NCI-H2107 treated with DMSO at 0.1 percent for 48 hours (cell line): ENCODE data around the gene MAN1C1.
"Not testable (repeated sequence)": the region's sequence is repeated elsewhere in the genome, so short reads cannot be mapped to it uniquely, and the experiment has no call there.

Experiments
- DNase-seq: peaks from one replicate; lab custom pipeline; 2025; ENCODE audit not compliant: unreplicated experiment; lab: John Stamatoyannopoulos, UW

Gene MAN1C1

DNA sequence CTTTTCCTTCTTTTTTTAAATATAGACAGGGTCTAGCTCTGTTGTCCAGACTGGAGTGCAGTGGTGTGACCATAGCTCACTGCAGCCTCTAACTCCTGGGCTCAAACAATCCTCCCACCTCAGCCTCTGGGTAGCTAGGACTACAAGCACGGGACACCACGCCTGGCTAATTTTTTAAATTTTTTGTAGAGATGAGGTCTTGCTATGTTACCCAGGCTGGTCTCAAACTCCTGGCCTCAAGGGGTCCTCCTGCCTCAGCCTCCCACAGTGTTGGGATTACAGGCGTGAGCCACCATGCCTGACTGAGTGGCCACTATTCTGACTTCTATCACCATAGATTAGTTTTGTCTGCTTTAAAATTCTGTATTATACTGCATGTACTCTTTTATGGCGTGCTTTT is 80.1 kb downstream of the MAN1C1 start:
- not testable (repeated sequence) for DNase-seq

DNA sequence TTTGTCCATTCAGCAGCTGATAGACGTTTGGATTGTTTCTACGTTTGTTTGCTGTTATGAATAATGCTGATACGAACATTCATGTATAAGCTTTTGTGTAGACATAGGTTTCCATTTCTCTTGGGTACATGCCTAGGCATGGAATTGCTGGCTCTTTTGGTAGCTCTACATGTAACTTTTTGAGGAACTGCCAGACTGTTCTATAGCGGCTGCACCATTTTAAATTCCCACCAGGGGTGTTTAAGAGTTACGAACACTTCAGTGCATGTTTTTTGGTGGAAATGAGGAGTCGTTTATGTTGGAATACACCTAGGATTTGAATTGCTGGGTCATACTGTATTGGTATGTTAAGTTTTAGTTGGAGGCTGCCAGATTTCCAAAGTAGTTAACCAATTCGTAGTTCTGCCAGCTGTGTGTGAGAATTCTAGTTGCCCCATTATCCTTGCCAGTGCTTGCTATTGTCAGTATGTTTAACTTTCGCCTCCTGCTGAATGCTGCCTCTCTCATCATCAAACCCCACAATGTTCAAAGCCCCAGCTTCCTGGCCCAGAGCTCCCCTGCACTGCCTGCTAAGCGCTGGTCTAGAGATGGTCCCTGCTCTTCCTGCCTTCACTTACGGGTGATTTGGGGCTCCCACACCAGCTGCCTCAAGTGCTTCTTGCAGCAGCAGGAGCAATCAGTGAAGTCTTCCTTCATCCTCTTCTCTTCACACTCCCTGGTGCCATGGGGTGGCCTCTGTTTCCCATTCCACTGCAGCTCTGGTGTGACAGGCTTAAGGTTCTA is 81.0 kb downstream of the MAN1C1 start:
- no peak for DNase-seq

DNA sequence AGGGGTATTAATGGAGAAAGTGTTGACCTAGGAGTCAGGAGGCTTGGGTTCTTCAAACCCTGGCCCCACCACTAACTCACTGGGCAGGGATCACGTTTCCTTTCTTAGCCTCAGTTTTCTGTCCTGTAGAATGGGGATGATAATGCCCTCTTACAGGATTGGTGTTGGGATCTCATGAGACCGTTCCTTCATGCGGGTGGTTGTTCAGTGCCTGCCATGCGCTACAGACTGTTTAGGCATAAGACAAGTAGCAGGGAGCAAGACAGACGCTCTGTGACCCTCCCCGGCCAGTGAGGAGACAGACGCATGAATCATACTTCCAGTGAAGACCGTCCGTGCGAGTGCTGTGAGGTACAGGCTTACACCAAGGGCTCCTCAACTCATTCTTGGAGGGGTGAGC is 81.7 kb downstream of the MAN1C1 start:
- DNase-seq, result no peak

DNA sequence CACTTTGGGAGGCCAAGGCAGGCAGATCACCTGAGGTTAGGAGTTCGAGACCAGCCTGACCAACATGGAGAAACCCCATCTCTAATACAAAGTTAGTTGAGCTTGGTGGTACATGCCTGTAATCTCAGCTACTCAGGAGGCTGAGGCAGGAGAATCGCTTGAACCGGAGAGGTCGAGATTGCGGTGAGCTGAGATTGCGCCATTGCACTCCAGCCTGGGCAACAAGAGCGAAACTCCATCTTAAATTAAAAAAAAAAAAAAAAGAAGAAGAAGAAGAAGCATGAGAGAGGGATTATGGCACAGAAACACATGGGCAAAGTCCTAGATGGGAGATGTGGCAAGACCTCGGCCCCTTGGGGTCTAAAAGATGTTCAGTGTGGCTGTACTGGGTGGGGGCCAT is 82.5 kb downstream of the MAN1C1 start:
- not testable (repeated sequence) for DNase-seq

DNA sequence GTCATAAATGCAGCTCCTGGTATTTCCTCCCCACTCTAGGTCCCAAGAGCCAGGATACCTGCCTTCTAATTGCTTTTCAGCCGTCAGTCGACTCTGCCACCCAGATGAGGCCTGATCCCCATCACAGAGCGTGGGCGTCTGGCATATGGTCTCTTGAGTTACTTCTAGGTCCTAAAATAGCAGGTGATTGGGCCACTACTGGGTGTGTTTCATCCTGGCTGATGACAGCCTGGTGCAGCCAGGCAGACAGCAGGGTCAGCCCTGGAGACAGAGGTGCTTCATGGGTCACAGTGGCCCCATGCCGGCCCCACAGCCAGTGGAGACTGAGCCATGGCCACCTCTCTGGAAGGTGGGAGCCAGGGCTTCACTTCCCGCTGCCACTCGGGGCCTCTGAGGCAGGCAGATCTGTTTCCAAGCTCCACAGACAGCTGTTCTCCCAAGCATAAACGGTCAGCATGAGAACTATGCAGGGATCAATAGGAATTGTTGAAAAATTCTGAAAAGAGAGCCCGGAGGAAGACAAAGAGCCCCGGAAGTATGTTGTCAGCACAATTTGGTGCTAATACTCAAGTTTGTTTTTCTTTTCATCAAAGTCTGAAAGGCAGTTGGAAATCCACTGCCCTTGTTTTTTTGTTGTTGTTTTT is 83.0 kb downstream of the MAN1C1 start:
- DNase-seq, result no peak

DNA sequence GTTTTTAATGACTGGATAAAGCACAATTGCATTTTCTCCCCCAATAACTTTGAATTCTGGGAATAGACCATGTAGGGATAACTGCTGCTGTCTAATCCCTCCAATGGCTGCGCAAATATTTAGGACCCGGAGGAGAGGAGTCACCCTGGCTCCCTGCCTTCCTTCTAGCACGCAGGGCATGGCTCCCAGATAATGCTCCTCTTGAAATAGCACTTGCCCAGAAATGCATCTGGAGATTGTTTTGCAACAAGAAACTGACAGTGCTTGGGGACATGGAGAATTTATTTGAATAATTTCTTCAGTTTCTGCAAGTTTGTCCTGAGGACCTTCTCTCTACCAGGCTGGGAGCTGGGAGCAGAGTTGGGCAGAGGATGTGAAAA is 83.5 kb downstream of the MAN1C1 start:
- no peak for DNase-seq

DNA sequence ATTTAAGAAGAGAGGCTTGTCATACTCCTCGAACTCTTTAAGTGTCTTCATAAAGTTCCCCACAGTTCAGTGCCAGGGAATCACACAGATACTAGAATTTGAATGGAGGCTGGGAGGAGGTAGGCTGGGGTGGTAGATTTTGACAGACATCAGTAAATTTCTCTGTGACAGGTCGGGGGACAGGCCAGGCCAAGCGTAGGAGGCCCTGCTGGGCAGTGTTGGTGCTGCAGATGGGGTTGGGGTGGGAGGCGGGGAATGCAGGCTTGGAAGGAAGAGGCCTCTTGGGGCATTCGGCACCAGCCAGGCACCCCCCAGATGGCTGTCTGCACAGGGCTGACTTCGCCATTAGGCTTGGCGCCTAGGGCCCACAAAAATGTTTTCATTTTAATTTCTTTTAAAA is 84.0 kb downstream of the MAN1C1 start:
- DNase-seq, result no peak

DNA sequence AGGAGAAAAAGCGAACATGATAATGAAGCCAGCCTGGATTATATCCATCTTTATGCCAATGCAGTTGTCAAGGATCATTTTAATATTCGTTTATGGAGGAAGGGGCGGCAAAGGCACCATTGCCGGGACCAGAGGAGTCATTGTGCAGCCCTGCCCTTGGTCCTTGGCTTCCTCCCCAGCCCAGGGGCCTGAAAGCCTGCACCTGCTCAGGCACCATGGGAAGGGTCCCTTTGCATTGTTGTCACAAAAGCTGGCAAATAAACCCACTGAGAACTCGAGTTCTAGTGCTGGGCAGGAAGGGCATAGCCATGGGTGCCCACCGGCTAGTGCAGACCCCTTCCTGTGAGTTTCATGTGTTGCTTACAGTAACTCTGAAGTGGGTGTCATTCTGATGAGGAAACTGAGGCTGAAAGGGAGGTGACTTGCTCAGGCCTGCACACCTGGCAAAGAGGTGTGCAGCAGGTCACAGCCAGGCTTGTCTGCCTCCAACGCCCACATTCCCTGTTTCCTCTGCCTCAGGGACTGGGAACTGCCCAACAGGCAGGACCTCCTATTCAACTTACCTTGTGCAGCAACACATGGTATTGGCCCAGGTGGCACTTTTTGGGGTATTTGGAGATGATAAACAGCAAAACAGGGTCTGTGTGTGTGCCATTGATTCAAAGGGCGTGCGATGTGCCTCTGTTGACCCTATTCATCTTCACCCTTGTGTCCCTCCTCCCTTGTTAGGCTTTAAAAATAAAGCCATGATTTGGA is 84.6 kb downstream of the MAN1C1 start:
- DNase-seq, result no peak

DNA sequence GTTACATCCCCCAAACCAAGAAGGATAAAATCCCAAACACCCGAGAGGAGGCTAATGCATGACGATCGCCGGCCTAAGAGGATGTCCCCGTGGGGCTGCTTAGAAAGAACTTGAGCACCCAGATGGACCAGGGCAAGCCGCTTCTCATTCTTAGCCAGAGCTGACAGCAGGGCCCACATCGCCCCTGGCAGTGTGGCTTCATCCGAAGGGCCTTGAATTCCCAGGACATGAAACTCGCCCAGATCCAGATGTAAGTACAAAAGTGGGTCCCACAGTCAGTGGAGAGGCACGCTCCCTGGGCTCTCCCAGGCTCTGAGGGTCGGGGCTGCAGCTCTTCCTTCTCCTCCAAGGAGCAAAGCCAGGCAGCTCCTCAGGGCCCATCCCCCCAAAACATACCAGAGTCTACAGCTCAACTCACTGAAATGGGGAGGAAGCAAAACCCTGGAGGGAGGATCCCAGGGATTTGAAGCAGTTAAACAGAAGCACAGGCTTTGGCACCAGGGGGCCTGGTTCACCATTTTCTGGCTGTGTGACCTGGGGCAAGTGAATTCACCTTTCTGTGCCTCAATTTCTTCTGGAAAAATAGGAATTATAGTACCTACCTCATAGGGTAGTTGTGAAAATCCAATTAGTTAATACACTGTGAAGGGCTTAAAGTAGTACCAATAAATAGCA is 85.6 kb downstream of the MAN1C1 start:
- DNase-seq, result no peak

DNA sequence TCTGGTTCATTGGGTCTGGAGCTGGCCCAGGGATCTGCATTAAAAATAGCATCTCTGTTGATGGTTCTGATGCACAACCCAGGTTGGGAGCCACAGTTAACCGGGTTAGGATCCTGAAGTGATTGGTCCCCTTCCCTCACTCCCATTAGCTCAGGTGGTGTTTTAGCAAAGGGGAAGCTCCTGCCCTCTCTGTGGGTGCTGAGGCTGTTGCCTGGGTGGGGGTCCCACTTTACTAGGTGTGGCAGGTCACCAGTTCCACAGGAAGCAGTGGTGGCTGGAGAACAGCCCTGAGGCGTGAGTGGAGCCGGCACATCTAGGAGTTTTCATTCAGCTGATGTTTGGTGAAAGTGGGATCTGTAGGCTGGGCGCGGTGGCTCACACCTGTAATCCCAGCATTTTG is 86.5 kb downstream of the MAN1C1 start:
- DNase-seq, result no peak

DNA sequence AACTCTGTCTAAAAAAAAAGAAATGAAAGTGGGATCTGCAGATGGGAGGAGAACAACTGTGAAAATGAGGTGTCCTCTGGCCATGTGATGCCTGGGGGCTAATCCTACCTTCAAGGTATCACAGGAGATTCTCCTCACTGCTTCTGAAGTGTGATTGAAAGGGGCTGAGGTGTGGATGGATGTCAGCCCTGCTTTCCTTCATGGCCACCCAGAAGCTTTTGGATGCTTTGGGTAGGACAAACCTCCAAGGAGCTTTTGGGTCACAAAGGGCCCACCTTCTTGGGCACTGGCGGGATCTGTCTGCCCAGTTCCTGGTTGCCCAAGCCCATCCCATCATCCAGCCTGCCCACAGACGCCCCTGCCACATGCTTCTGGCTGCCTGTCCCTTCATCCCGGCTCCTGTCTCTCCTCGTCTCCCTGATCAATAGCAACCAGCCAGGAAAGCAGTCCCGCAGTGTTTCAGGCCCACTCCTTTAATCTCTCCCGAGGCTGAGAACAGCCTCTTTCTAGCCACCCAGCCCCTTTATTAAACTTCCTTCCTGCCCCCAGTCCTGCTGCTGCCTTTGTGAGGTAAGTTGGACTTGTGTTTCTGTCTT is 87.2 kb downstream of the MAN1C1 start:
- DNase-seq, result no peak

DNA sequence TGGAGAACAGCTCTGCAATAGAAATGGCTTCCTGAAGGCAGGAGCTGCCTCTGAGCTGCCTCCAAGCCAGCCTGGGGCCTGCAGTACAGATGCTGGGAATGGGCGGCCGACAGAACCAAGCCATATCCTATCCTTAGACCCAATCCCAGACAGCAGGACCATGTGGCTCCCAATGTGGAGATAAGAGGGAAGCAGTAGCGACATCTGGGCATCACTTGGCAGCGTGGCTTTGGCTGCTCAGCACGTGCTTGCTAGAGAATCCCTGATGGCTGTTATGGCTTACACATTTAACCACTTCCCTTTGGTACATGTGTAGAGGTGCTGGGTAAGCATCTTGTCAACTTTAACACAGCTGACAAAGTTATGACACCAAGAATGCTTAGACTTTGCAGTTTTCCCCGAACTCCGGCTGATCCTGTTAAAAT is 87.7 kb downstream of the MAN1C1 start:
- no peak for DNase-seq

DNA sequence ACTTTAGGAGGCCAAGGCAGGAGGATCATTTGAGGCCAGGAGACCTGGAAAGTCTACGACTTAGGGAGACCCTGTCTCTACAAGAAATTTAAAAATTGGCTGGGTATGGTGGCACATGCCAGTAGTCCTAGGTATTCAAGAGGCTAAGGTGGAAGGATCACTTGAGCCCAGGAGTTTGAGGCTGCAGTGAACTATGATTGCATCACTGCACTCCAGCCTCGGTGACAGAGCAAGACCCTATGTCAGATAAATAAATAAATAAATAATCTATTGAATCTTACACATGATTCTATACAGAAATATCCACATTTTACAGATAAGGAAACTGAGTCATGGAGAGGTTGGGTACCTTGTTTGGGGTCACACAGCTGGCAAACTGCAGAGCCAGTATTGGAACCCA is 89.1 kb downstream of the MAN1C1 start:
- no peak for DNase-seq

DNA sequence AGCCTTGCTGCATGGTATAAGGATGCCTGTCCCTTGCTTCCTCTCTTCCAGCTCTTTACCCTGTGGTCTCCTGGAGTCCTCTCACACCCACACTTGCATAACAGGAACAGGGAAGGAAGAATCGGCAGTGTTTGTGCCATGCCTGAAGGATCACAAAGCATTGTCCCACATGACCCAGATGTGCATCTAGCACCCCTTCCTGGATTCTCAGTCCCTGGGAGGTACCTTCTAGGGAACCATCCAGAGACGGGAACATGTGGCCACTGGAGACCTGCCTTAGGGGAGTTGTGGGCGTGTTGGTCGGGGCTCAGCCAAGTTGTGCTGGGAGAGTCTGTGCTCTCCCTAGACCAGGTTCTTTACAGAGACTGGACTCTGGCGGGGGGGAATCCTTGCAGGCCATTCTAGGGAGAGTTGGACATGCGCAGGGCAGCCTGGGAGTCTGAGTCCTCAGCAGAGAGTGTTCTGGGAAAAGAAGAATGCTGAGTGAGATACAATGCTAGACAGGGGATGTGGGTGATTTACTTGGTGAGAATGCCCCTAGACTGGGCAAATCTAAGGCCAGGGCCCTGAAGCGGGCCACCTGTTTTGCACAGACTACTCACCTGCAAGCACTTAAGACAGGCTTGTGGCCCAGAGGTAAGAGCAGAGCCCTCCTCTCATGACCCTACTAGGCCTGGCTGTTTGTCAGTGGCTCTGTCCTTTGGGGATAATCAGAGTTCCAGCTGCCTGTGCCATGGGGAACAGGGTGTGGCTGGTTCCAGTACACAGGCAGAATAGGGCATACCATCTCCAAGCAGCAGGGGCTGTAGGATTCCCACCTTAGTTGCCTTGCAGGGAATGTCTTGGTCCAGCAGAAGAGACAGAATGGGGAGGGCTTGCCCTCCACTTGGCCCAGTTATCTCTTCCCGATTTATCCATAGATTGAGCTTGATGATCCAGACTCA is 89.8 kb downstream of the MAN1C1 start:
- no peak for DNase-seq

DNA sequence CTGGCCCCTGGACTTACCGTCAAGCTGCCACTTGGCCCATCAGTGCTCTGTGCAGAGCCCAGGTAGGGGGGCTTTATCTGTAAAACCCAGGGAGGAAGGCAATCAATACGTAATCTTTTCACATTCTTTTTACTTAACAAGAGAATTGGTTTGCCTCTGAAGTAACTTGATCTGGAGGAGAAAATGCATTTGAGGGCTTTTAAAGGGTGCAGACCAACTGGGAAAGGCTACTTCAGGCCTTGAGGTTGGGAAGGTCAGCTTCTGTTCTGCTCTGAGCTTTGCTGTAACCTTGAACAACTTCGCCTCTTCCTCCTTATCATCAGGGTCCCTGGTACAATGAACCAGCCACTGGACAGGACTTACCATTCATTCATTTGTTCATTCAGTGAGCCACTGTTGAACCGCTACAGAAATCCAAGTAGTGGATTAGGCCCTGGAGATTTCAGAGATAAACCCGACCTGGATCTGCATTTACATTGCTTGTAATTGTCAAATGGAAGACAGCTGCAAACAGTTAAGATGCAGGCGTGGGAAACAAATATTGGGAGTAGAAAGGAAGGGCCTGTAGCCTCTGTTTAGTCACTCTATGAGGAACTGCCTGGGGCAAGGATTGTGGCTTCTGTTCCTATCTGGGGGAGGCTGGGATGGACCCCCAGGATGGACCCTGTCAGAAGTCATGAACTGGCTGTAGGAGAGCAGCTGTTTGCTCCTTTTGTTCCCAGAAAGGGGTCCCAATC is 90.9 kb downstream of the MAN1C1 start:
- DNase-seq, result no peak

DNA sequence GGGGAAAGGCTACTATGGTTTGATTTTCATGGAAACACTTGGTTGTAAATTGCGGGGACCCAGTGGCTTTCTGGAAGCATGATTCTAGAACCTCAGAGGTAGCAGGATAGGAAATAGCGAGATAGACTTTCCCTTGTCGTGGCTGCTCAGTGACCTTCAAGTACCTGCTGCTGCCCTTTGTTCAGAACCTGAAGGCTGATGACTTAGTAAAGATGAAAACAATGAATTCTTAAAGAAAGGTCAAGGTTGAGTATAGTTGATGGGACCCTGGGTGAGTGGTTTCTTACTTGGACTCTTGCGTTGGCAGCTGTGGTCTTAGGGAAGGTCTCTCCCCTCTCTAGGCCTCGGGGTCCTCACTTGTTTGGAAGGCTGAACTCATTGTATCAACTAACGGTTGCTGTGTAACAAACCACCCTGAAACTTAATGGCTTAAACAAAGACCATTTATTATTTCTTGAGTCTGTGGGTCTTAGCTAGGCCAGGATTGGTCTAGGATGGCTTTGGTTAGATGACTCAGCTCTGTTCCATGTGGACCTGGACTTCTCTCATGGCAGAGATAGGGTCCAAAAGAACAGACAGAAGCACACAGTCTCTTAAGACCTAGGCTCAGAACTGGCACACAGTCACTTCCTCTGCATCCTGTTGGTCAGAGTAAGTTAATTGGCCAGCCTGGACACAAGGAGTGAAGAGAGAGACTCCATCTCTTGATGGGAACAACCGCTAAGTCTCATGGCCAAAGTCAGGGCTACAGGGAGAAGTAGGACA is 94.2 kb downstream of the MAN1C1 start:
- DNase-seq, result no peak

DNA sequence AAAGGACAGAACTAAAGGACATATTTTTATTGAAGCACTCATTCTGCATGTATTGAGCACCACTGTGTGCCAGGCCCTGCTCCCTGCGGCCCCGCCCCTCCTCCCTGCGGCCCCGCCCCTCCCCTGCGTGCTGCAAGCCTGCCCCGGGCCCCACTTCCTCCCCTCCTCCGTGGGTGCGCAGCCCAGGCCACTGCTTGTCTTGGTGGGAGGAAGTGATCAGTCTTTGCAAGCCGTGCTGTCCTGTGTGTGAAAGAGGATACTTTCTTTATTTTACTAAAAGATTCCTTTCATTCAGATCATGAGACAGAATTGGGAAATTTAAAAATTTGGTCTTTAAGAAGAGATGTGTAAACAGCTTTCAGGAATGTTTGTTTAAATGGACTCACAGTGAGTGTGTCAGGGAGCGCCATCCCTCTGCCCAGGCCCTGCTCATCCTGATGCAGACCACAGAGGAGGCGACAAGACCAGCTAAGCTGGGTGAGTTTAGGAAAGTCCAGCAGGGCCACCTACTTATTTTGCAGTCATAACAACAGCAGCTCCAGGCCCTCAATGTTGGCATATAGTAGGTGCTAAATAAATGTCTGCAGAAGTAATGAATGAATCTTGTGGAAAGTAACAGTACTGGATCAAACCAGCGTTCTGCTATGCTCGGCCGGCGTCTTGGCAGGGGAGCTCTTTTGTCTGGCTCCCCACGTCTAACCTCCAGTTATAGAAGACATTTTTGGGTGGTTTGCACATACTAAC is 95.1 kb downstream of the MAN1C1 start:
- DNase-seq, result no peak
